Fibroblast of skin of left biceps (primary cell): ENCODE data around the gene FAM124B.
A peak's percentile ranks its signal among the peaks of the same experiment; 100 is the strongest.
"Not testable (repeated sequence)": the region's sequence is repeated elsewhere in the genome, so short reads cannot be mapped to it uniquely, and the experiment has no call there.

Experiments used
- DNase-seq, 2 experiments: peaks; one replicate each; pipeline ENCODE4 v3.0.0-alpha.2; 2013; ENCODE audit warnings: low read depth in 2 of 2

FAM124B gene

GRCh38 chr2:224413381-224413780 lies 11.5 kb upstream of the FAM124B start:
- no peak for DNase-seq

- DNase-seq: peak; percentile 27 to 39
Observed at GRCh38 chr2:224412141-224413015, 10.5 kb upstream of the FAM124B start.

DNA sequence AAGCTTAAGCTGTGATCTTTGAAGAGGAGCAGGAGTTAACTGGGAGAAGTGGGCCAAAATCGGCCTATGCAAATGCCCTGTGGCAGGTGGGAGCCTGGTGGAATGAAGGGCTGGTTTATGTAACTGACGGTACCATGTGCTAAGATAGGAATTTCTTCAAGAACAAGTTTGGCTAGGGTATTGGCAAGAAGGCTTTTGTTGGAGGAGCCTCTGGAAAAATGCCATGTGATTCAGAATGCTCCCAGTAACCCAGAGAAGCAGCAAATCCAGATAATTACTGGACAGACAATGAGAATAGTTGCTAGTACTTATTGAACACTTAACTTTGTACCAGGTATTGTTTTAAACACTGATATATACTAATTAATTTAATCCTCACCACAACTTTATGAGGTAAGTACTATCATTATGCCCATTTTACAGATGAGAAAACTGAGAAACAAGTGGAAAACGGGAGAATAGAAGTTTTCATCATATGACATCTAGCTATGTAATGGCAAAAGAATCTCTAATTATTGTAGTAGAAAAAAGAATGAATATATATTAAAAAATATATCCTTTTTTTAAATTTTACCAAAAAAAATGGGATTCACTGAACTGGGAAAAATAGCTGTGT lies 9.1 kb upstream of the FAM124B start:
- peak in 1 of 2 experiments; percentile 3 for DNase-seq

DNA sequence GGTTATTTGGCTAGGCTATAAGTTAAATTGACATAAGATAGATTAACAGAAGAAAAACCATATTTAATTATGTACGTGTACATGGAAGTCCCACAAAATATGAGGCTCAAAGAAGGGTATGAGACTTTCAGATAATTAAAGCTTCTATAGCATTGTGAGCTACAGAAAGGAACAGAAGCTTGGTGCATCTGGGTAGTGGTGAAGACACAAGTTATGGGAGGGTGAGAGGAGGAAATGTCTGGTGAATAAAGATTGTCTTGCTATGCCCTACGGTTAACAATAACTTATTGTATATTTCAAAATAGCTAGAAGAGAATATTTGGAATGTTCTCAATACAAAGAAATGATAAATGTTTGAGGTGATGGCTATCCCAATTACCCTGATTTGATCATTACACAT lies 6.8 kb upstream of the FAM124B start:
- DNase-seq: no peak

- DNase-seq: no peak
Observed at GRCh38 chr2:224407241-224407701, 5.4 kb upstream of the FAM124B start.

DNA sequence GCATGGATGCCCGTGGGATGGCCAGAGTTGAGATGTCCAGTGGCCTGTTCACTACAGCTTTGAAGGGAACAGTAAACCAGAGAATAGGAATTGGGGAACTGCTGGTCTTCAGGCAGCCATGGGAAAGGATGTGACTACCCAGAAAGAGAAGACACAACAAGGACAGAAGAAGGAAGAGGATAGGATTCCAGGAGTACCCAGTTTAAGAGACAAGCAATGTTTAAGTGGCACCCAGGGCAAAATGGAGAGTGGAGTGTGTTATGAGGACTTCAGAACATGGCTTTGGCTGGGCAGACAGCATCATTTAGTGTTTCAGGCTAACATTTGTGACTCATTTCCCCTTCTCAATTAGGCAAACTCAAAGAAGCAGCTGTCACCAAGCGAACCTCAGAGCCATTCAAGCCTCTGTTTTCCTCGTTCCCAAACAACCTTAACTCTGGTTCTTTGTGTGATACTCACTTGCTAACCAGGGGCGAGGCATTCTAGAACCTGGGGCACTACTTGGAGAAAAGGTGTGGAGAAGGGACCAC lies 4.0 kb upstream of the FAM124B start:
- no peak for DNase-seq

GRCh38 chr2:224405412-224405811 lies 3.5 kb upstream of the FAM124B start:
- DNase-seq: no peak

- no peak for DNase-seq
Observed at GRCh38 chr2:224404796-224405195, 2.9 kb upstream of the FAM124B start.

DNA sequence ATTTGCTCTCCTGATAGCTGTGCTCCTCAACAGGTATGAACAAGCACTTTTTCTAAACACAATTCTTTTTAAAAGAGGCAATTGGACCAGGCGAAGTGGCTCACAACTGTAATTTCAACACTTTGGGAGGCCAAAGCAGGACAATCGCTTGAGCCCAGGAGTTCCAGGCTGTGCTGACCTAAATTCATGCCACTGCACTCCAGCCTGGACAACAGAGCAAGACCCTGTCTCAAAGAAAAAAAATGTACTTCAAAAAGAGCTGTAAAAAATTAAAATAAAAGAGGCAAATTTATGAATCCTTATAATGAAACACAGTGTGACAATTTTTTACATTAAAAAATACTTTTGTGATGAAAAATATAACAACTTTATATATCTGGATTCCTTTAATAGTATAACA lies 1.8 kb upstream of the FAM124B start:
- no peak for DNase-seq

GRCh38 chr2:224400886-224401632 lies 848 bp downstream of the FAM124B start:
- DNase-seq: no peak

DNA sequence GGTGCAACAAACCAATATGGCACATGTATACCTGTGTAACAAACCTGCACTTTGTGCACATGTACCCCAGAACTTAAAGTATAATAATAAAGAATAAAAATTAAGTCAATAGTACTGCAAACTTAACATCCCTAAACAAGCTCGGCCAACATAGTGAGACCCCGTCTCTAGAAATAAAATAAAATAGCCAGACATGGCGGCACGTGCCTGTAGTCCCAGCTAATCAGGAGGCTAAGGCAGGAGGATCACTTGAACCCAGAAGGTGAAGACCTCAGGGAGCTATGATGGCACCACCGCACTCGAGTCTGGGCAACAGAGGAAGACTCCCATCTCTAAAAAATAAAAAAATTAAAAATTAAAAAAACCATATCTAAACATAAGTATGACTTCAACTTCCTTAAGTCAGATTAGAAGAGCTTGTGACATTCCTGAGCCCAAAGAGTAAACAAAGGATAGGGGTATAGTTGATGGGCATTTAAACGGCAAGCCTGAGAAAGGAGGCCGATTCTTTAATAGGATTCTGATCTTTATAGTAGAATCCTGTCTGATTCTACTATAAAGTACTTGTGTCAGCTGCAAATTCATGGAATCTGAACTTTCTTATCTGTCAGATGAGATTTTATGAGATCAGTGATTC lies 1.6 kb downstream of the FAM124B start:
- no peak for DNase-seq

- DNase-seq: no peak
Observed at GRCh38 chr2:224398289-224398688, 3.6 kb downstream of the FAM124B start.

GRCh38 chr2:224397100-224397499 lies 4.8 kb downstream of the FAM124B start:
- not testable (repeated sequence) for DNase-seq

DNA sequence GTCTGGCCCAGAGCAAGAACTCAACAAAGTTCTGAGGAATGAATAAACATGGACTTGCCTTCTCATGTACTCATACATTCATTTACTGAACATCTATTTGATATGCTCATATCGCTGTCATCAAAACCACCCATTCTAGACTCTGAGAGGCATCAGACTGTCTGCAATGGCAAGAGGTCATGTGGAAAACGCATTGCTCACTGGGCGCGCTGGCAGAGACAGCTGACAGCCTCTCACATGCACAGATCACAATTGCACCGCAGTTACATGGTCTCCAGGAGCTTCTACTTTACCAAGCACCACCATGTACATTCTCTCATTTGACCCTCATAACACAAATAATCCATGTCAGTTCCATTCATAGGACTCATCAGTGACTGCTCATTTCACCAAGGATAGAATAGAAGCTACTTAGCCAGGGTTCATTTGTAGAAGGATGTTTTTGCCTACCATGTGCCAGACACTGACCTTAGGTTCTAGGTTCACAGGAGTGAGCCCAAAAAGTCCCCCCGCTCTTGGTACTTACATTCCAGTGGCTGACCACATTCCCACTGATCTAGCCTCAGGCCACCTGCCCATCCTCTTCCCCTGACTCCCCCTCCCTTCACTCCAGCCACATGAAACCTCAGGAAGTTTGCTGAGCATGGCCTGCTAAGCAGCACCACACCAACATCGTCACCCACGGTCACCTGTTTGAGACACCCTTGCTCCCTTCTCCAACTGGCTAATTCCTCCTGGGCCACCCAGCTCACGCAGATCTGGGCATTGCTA lies 6.1 kb downstream of the FAM124B start:
- DNase-seq: no peak

- DNase-seq: no peak
Observed at GRCh38 chr2:224393157-224393872, 8.6 kb downstream of the FAM124B start.

DNA sequence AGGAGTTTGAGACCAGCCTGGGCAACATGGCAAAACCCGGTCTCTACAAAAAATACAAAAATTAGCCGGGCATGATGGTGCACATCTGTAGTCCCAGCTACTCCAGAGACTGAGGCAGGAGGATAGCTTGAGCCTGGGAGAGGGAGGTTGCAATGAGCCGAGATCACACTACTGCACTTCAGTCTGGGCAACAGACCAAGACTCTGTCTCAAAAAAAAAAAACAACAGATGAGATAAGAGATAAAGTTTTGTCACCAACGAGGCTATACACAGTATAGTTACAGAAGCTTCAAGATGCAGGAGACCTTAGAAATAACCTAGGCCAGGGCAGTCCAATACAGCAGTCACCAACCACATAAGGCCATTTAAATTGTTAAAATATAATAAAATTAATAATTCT lies 9.4 kb downstream of the FAM124B start:
- DNase-seq: no peak

DNA sequence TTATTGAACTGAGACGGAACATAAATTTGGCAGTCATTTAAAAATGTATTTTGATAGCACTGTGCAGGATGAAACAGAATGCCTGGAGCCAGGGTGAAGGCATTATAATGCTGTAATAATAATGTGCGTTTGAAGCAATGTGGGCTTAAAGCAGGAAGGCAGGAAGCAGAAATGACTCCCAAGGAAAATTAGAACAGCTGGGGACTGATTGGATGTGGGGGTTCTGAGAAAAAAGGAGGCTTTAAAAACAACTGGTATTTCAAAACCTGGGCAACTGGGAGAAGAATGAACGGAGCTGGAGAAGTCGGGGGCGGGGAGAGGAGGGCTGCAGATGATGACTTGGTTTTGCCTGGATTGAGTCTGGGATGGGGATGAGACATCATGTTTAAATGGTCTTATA lies 12.6 kb downstream of the FAM124B start:
- DNase-seq: no peak

DNA sequence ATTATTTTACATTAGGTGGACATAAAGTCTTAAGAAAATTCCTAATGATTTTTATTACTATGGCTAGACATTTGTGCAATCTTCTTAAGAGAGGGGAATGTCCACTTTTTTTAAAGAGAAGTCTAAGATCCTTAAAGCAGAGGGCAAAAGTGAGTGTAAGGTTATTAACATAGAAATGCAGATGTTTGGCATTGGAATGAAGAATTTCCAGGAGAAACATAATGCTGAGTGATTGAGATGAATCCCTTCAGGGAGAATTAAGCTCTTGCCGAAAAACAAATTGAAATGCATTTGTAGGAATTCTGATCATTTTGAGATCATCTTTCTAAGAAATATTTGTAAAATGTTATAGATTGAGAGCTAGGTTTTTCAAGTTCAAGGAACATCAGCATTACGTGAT lies 15.0 kb downstream of the FAM124B start:
- no peak for DNase-seq

GRCh38 chr2:224382973-224383555 lies 18.8 kb downstream of the FAM124B start:
- no peak for DNase-seq

GRCh38 chr2:224382280-224382647 lies 19.6 kb downstream of the FAM124B start:
- not testable (repeated sequence) for DNase-seq
